HepG2 (cell line): ENCODE measurements around the gene MCU. TPM values are rescaled to one million over a fixed set of nuclear protein-coding genes. Genes with fewer than 3 reads are reported as not detected.

Source experiments
- ATAC-seq: fragments of 200-7000 bp; cut with Tn5 transposase; 3 replicates; pipeline ENCODE4 v1.9.1; 2020; ENCODE audit warnings: mild to moderate bottlenecking, moderate library complexity
- BruUV-seq: library from RNA; stranded (reverse); fragments of 400-500 nt; replicated peaks from 2 replicates; lab custom pipeline; 2021; lab: Mats Ljungman, UMichigan
- CTCF ChIA-PET: fragments of 300-600 bp; formaldehyde crosslinking; extraction: SDS; loops from one replicate; lab custom pipeline; 2021; ENCODE audit warnings: low total read pairs, inconsistent platforms, low intra/inter-chr PET ratio; lab: Yijun Ruan, JAX
- POLR2A ChIA-PET: fragments of 350-600 bp; sonication (Branson Sonifier 250); formaldehyde crosslinking; loops from one replicate; lab custom pipeline; 2020; ENCODE audit warnings: antibody characterized with exemption, inconsistent platforms; lab: Yijun Ruan, JAX
- DNase-seq: peaks from one replicate; pipeline ENCODE4 v3.0.0-alpha.2; 2015; ENCODE audit warnings: low spot score
- FAIRE-seq: peaks from 3 replicates; lab custom pipeline; 2011; peaks lifted over from hg19 to GRCh38; lab: Jason Lieb, UNC
- H2AFZ ChIP-seq: one replicate; pipeline ENCODE4 v1.6.1; 2011; ENCODE audit warnings: low read length, inconsistent platforms
- H3K27ac ChIP-seq: fragments of 300-600 bp; 3 replicates; pipeline ENCODE4 v1.8.0; 2011; ENCODE audit warnings: mixed run types, mild to moderate bottlenecking, mixed read lengths, low read length, inconsistent platforms; ENCODE audit not compliant: insufficient read depth; ENCODE audit errors: extremely low read length
- H3K27me3 ChIP-seq, 2 experiments: fragments of 200-600 bp in 1 of 2; 2 replicates in 1 of 2; 3 replicates in 1 of 2; pipeline versions ENCODE4 v1.6.0 to v1.8.0; 2011; ENCODE audit warnings: low read length in 2 of 2, mild to moderate bottlenecking in 2 of 2, moderate library complexity in 2 of 2, inconsistent platforms in 1 of 2; ENCODE audit not compliant: insufficient read depth in 2 of 2, control insufficient read depth in 1 of 2
- H3K36me3 ChIP-seq, 2 experiments: fragments of 200-600 bp in 1 of 2; replicated peaks in 1 of 2; 2 replicates in 1 of 2; 3 replicates in 1 of 2; pipeline versions ENCODE4 v1.5.1 to v1.8.0; 2011; ENCODE audit warnings: low read length in 2 of 2, inconsistent platforms in 1 of 2; ENCODE audit not compliant: insufficient read depth in 2 of 2, control insufficient read depth in 1 of 2
- H3K4me1 ChIP-seq: 2 replicates; pipeline ENCODE4 v1.5.1; 2012; ENCODE audit warnings: low read length, inconsistent platforms; ENCODE audit not compliant: insufficient read depth
- H3K4me2 ChIP-seq: 2 replicates; pipeline ENCODE4 v1.6.0; 2011; ENCODE audit warnings: low read depth, low read length, inconsistent platforms
- H3K4me3 ChIP-seq, 3 experiments: fragments of 200-600 bp in 1 of 3; sonication (generic), shearing (Covaris generic) in 1 of 3; replicated peaks in 1 of 3; 2 replicates each; pipeline ENCODE4 v1.5.1; 2011 to 2016; ENCODE audit warnings: low read length in 3 of 3, inconsistent platforms in 2 of 3, low read depth in 2 of 3, mild to moderate bottlenecking in 2 of 3, control low read depth in 1 of 3, mixed read lengths in 1 of 3; ENCODE audit not compliant: insufficient read depth in 1 of 3
- H3K79me2 ChIP-seq: one replicate; pipeline ENCODE4 v1.6.1; 2011; ENCODE audit warnings: low read length, inconsistent platforms; ENCODE audit not compliant: insufficient read depth
- H3K9ac ChIP-seq: 2 replicates; pipeline ENCODE4 v1.6.0; 2011; ENCODE audit warnings: mild to moderate bottlenecking, low read depth, low read length, inconsistent platforms; ENCODE audit not compliant: insufficient read depth
- H3K9me3 ChIP-seq: 2 replicates; pipeline ENCODE4 v1.5.1; 2012; ENCODE audit warnings: mild to moderate bottlenecking, low read length
- H4K20me1 ChIP-seq: 2 replicates; pipeline ENCODE4 v1.6.0; 2011; ENCODE audit warnings: inconsistent platforms, mild to moderate bottlenecking, low read length, moderate library complexity; ENCODE audit not compliant: insufficient read depth
- CC2D1A ChIP-seq: sonication (generic); formaldehyde crosslinking; IDR thresholded peaks from 2 replicates; pipeline ENCODE4 v1.8.1; 2023; ENCODE audit warnings: mild to moderate bottlenecking, missing genetic modification reagents
- NFATC3 ChIP-seq: sonication (generic); formaldehyde crosslinking; IDR thresholded peaks from 2 replicates; pipeline ENCODE4 v1.5.1; 2020; ENCODE audit warnings: mild to moderate bottlenecking, missing genetic modification reagents
- REL ChIP-seq: sonication (generic); formaldehyde crosslinking; conservative IDR thresholded peaks from 2 replicates; pipeline ENCODE4 v1.8.0; 2022; ENCODE audit warnings: mild to moderate bottlenecking, missing genetic modification reagents, moderate library complexity
- ZKSCAN8 ChIP-seq: IDR thresholded peaks from 2 replicates; pipeline ENCODE4 v1.6.1; 2016; ENCODE audit warnings: borderline replicate concordance, missing genetic modification reagents, missing compliant biosample characterization
- ZNF10 ChIP-seq: sonication (generic); formaldehyde crosslinking; IDR thresholded peaks from 2 replicates; pipeline ENCODE4 v1.4.0; 2020; ENCODE audit warnings: mild to moderate bottlenecking, low read depth, missing genetic modification reagents, borderline replicate concordance
- ZNF143 ChIP-seq: sonication (generic); formaldehyde crosslinking; IDR thresholded peaks from 2 replicates; pipeline ENCODE4 v1.4.0; 2020; ENCODE audit warnings: missing genetic modification reagents
- ZNF160 ChIP-seq: sonication (generic); formaldehyde crosslinking; IDR thresholded peaks from 2 replicates; pipeline ENCODE4 v1.8.0; 2022; ENCODE audit warnings: mild to moderate bottlenecking, inconsistent platforms, missing genetic modification reagents
- ZNF180 ChIP-seq: sonication (generic); formaldehyde crosslinking; IDR thresholded peaks from 2 replicates; pipeline ENCODE4 v1.4.0; 2020; ENCODE audit warnings: low read depth, missing genetic modification reagents, borderline replicate concordance
- ZNF326 ChIP-seq: sonication (generic); formaldehyde crosslinking; IDR thresholded peaks from 2 replicates; pipeline ENCODE4 v1.4.0; 2020; ENCODE audit warnings: missing genetic modification reagents, borderline replicate concordance
- ZNF367 ChIP-seq: sonication (generic); formaldehyde crosslinking; IDR thresholded peaks from 2 replicates; pipeline ENCODE4 v1.4.0; 2020; ENCODE audit warnings: missing genetic modification reagents, borderline replicate concordance
- ZNF546 ChIP-seq: sonication (generic); formaldehyde crosslinking; conservative IDR thresholded peaks from 2 replicates; pipeline ENCODE4 v1.8.1; 2023; ENCODE audit warnings: mild to moderate bottlenecking, missing genetic modification reagents
- ZNF605 ChIP-seq: sonication (generic); formaldehyde crosslinking; IDR thresholded peaks from 2 replicates; pipeline ENCODE4 v1.8.0; 2022; ENCODE audit warnings: mild to moderate bottlenecking, missing genetic modification reagents
- ZNF674 ChIP-seq: sonication (generic); formaldehyde crosslinking; IDR thresholded peaks from 2 replicates; pipeline ENCODE4 v1.5.0; 2020; ENCODE audit warnings: low read depth, mild to moderate bottlenecking, missing genetic modification reagents
- ZZZ3 ChIP-seq: sonication (generic); formaldehyde crosslinking; IDR thresholded peaks from 2 replicates; pipeline ENCODE4 v1.4.0; 2020; ENCODE audit warnings: missing genetic modification reagents, mild to moderate bottlenecking, borderline replicate concordance
- WGBS: methylation state at CpG from one replicate; pipeline ENCODE4 v1.1.6; 2017; ENCODE audit warnings: low lambda C conversion rate; 5-methylcytosine and 5-hydroxymethylcytosine counted together
- in situ Hi-C: cut with HindIII; loops from 2 replicates; pipeline ENCODE4 v1.10.0; 2017; ENCODE audit warnings: low pct_unique_long_range_greater_than_20kb; ENCODE audit not compliant: extremely low pct_ligation_motif_present
- intact Hi-C: fragments of 100-400 bp; cut with micrococcal nuclease; formaldehyde crosslinking; loops from one replicate; pipeline ENCODE4 v1.10.0; 2022; ENCODE audit not compliant: unreplicated experiment
- polyA plus RNA-seq, 8 experiments: library from polyadenylated mRNA; depleted of rRNA in 3 of 8; stranded (reverse) in 7 of 8; unstranded in 1 of 8; fragments of >200 nt; fragmentation: Illumina TruSeq in 4 of 8; extraction: Trizol in 4 of 8; gene quantifications; 2 replicates each; pipeline versions ENCODE4 v1.2.1 to v1.2.3, GENCODE V29; 2011 to 2016; ENCODE audit warnings: low read depth in 4 of 8, missing spikeins in 1 of 8, mixed read lengths in 1 of 8; ENCODE audit not compliant: insufficient read depth in 1 of 8
- total RNA-seq, 5 experiments: library from RNA; depleted of rRNA; stranded (reverse); fragments of >200 nt; fragmentation: Illumina TruSeq; extraction: Trizol; gene quantifications; 2 replicates each; pipeline ENCODE4 v1.2.3, GENCODE V29; 2016; ENCODE audit warnings: low read depth in 1 of 5
- TF ChIP-seq, protein P1 (sequence below): sonication (generic); formaldehyde crosslinking; IDR thresholded peaks from 2 replicates; pipeline ENCODE4 v1.5.1; 2020; ENCODE audit warnings: mild to moderate bottlenecking, missing genetic modification reagents

MCU gene
- total and polyA plus RNA-seq, 2 of the 13 experiments (the other 11 are each of a cell fraction or from before 2014, with no cell fraction given): 25.9 to 64.5 TPM

DNA sequence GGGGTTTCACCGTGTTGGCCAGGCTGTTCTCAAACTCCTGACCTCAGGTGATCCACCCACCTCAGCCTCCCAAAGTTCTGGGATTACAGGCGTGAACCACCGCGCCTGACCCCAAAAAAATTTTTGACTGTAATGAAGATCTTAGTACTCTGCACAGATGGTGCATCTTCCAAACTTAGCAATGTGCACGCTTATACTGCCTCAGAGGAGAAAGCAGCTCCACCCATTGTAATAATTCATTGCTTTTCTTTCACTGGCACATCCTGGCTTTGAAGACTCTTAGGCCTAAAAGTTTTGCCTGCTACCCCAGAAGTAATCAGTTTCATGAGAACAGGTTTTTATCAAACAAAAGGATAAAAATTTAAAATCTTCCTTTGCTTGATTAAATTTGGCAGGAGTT is 149.5 kb downstream of the MCU start (continued):
- TF ChIP-seq ZNF180: no peak
- no peak for TF ChIP-seq ZNF367 (CRISPR knock-in tag)
- no peak for TF ChIP-seq ZKSCAN8 (CRISPR knock-in tag)
- TF ChIP-seq REL (CRISPR knock-in tag): no peak
- no peak for TF ChIP-seq CC2D1A (CRISPR knock-in tag)

DNA sequence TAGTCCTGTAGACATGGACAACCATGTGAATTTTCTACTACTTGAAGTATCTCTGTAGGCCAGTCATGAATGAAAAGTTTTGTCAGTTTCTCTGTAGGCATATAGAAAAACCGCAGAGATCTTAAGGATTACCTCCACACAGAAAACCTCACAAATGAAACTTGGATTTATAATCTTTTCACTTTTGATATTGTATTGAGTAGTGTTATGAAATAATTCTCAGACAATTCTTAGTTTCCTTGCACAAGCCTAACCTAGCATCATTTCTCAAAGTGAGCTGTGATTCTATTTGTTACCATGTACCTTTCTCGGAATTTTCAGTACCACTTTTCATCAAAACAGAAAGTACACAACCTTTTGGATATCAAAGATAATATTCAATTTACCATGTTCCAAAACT is 150.2 kb downstream of the MCU start:
- no peaks in the 10 kb centered on the region for H3K4me1 ChIP-seq
- H3K4me3 ChIP-seq: no peak overlapping the region
- H2AFZ ChIP-seq: no peak overlapping the region
- CTCF ChIA-PET: no interaction called here
- in situ Hi-C loops (no loop called here), intact Hi-C loops (loop anchor here (10.0 kb wide), 1 partner anchor 1887 kb away; no protein-coding TSS in a partner anchor)
- no peak for ATAC-seq
- WGBS: 97% methylated on average over 2 of the region's 2 CpGs
- no peak for DNase-seq
- no peak for TF ChIP-seq ZNF326 (CRISPR knock-in tag)
- TF ChIP-seq, protein P1, sequence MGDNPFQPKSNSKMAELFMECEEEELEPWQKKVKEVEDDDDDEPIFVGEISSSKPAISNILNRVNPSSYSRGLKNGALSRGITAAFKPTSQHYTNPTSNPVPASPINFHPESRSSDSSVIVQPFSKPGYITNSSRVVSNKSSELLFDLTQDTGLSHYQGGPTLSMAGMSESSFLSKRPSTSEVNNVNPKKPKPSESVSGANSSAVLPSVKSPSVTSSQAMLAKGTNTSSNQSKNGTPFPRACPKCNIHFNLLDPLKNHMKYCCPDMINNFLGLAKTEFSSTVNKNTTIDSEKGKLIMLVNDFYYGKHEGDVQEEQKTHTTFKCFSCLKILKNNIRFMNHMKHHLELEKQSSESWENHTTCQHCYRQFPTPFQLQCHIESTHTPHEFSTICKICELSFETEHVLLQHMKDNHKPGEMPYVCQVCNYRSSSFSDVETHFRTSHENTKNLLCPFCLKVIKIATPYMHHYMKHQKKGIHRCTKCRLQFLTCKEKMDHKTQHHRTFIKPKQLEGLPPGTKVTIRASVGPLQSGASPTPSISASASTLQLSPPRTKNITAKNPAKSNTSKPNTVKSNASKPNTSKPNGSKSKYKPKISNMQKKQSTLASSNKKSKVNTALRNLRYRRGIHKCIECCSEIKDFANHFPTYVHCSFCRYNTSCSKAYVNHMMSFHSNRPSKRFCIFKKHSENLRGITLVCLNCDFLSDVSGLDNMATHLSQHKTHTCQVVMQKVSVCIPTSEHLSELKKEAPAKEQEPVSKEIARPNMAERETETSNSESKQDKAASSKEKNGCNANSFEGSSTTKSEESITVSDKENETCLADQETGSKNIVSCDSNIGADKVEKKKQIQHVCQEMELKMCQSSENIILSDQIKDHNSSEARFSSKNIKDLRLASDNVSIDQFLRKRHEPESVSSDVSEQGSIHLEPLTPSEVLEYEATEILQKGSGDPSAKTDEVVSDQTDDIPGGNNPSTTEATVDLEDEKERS: no peak
- TF ChIP-seq REL (CRISPR knock-in tag): no peak
- no peak for TF ChIP-seq ZNF605 (CRISPR knock-in tag)
- TF ChIP-seq NFATC3 (CRISPR knock-in tag): no peak
- TF ChIP-seq ZNF143 (CRISPR knock-in tag): no peak
- TF ChIP-seq ZNF10 (CRISPR knock-in tag): no peak
- TF ChIP-seq ZNF674 (CRISPR knock-in tag): no peak
- TF ChIP-seq ZNF546 (CRISPR knock-in tag): no peak
- TF ChIP-seq ZNF160 (CRISPR knock-in tag): no peak
- TF ChIP-seq ZZZ3 (CRISPR knock-in tag): no peak
- TF ChIP-seq, all 625 proteins: peak for 0
- Histone ChIP-seq H3K79me2 (no peaks in the 10 kb centered on the region), H4K20me1 (no peaks in the 10 kb centered on the region), H3K4me2 (no peak overlapping the region), H3K27ac (no peak overlapping the region), H3K9me3 (no peaks in the 10 kb centered on the region), H3K27me3 (no peaks in the 10 kb centered on the region), H3K36me3 (no peaks in the 10 kb centered on the region), H3K9ac (no peak overlapping the region)
- no TSS peak for BruUV-seq
- FAIRE-seq: no peak
- POLR2A ChIA-PET: no interaction called here
